Activated effector memory CD4-positive, alpha-beta T cell treated with anti-CD3 and anti-CD28 coated beads, Interleukin-2, amount 50 U/mL, for 16 hours (primary cell): ENCODE data around the gene SH3BGRL3.
"Not testable (repeated sequence)": the region's sequence is repeated elsewhere in the genome, so short reads cannot be mapped to it uniquely, and the experiment has no call there.

ENCODE experiments used
- DNase-seq: peaks from one replicate; pipeline ENCODE4 v3.0.0-alpha.2; 2020

The SH3BGRL3 gene

DNA sequence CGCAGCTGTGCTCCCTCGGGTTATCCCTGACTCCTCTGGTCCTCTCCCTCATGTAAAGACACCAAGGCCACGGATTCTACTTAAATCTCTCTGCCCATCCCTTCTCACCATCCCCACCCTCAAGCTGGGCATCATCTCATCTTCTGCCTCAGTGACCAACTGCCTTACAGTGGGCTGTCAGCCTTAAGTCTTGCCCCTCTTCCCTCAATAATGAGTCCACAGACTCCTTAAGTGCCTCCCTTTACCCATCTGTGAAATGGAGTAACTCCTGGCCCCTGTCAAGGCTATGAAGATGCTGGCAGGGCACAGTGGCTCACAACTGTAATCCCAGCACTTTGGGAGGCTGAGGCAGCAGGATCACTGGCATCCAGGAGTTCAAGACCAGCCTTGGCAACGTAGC, 12.1 kb downstream of the SH3BGRL3 start:
- DNase-seq = no peak

GRCh38 chr1:26292735-26293134, 12.8 kb downstream of the SH3BGRL3 start:
- DNase-seq = not testable (repeated sequence)

GRCh38 chr1:26293911-26294463, 14.1 kb downstream of the SH3BGRL3 start:
- no peak for DNase-seq

GRCh38 chr1:26295194-26296138, 15.6 kb downstream of the SH3BGRL3 start:
- DNase-seq = no peak

DNA sequence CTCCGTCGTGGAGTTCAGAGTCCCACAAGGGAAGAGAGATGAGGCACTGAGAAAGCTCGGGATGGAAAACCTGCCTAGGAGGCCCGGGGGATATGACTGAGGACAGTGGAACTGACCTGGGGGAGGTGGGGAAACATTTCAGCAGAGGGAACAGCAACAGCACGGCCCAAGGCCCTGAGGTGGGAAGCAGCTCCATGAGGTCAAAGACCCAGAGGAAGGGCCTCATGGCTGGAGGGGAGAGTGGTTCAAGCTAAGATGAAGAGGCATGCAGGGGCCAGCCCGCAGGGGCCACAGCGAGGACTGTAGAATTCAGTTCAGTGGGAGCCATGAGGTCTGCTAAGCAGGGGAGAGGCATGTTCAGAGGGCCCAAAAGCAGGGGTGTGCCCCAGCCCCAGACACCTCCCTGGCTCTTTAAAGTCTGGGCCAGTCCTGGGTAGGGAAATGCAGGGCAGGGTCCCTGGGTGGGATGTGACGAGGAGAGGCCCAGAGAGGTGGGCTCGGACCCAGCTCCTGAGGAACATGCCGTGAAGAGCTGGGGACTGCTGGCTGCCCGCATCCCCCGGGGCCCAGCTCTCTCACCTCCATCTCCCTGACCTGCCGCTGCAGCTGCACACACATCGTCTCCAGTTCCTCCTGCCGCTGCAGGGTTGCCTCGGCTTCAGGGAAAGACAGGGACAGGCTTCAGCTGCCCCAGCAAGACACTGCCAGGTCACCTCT, 16.6 kb downstream of the SH3BGRL3 start:
- no peak for DNase-seq

- no peak for DNase-seq
Measured at GRCh38 chr1:26297057-26297790, 17.3 kb downstream of the SH3BGRL3 start.

DNA sequence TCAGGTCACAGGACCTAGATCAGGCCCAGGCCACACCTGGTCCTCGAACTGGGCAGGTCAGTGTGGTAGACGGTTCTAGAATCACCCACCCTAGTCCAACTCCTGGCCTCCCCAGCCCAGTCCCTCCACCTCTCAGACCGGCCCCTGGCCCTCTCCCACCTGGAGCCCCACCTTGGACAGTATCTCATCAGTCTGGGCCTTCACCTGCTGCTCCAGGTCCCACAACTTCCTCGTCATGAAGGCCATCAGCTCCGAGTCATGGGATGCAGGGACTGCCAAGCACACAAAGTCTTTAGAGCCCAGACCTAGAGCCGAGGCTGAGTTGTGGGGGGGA, 17.9 kb downstream of the SH3BGRL3 start:
- no peak for DNase-seq

DNA sequence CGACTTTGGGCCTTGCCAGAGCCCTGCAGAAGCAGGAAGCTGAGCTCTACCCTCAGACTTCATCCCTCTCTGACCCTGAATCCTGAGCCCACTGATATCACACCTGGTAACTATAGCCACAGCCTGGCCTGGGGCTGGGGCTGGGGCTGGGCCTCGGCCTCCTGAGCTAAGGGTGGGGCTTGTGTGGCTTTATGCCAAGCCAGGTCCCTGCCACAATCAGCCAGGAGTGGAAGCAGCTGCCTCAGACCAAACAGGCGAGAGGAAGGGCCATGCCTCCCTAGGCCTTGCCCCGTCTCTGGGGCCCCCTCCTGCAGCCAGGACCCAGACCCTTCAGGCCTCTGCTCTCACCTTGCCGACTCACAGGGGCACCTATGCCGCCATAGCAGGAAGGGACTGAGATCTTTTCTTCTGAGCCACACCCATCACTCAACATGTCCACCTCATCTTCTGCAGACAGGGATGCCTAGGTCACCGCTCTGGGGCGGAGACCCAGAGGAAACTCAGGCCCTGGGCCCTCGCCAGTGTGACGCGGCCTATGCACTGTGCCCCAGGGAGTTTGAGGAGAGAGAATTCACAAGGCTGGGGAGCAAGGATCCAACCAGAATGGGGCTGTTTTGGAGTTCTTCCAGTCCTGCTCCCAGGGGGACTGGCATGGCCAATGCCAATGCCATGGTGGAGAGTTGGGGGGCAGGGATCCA, 20.8 kb downstream of the SH3BGRL3 start:
- no peak for DNase-seq

GRCh38 chr1:26302733-26303405, 23.0 kb downstream of the SH3BGRL3 start:
- no peak for DNase-seq

GRCh38 chr1:26305667-26306289, 25.9 kb downstream of the SH3BGRL3 start:
- no peak for DNase-seq

GRCh38 chr1:26306290-26307229, 26.7 kb downstream of the SH3BGRL3 start, which contains the start of gene UBXN11:
UBXN11 (minus strand) TSS chr1:26306636; CDS start chr1:26302883, 3,753 bp downstream.
- peak; percentile 97 for DNase-seq

- no peak for DNase-seq
Measured at GRCh38 chr1:26307363-26307781, 27.5 kb downstream of the SH3BGRL3 start.

DNA sequence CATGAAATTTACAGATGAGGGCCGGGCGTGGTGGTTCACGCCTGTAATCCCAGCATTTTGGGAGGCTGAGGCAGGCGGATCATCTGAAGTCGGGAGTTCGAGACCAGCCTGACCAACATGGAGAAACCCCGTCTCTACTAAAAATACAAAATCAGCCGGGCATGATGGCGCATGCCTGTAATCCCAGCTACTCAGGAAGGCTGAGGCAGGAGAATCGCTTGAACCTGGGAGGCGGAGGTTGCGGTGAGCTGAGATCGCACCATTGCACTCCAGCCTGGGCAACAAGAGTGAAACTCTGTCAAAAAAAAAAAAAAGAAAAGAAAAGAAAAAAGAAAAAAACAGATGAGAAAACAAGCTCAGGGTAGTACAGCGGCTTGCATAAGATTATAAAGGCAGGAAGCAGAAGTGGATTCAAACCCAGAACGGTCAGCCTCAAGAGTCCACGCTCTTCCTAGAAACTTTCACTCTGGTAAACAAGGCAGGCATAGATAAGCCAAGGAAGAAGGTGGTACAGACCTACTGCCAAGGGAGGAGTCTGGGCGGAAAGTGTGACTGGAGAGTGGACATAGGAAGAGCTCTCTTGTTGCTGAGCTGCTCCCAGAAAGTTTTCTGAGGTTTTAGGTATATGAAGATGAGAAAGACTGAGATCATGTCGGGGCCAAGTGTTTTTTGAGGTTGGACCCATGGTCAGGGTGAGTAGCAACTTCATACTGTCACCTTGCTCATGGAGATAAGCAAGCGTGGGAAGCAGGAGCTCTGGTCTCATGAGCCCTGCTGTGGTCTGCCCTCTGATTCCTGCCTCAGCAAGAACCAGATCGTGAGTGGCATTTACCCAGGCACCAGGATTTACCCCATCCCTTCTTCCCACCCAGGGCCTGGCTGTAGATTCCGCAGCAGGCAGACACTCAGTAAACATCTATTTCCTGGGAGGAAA, 28.3 kb downstream of the SH3BGRL3 start:
- peak; percentile 65 for DNase-seq

DNA sequence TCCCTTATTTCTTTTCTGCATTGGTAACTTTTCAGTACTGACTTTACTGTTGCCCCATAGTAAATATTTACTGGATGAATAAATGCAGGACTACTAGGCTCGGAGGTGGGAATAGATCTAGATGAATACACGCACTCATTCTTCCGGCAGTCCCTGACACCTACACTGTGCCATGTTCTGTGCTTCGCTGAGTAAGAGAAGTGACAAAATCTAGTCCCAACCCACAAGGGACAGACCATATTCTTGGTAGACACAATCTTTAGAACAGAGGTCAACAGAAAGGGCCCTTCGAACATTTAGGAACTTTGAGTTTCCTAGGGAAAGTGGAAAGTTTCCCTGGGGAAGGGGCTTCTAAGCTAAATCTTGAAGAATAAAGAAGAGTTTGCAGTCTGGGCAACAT, 34.6 kb downstream of the SH3BGRL3 start:
- DNase-seq = no peak

GRCh38 chr1:26315874-26316850, 36.3 kb downstream of the SH3BGRL3 start:
- DNase-seq = no peak

DNA sequence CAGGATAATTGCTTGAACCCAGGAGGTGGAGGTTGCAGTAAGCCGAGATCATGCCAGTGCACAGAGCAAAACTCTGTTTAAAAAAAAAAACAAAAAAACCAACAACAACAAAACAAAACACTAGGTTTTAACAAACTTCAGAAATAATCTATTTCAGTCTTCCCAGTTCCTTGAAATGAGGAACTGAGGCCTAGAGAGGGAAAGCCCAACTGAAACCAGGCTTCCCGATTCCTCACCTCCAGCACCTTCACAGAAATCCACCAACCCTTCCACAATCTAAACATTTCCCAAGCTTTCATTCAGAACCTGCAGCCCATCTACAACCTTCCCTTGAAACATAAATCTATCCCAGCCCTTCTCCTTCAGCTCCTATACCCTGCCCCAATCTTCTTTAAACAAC, 37.3 kb downstream of the SH3BGRL3 start:
- DNase-seq = no peak

DNA sequence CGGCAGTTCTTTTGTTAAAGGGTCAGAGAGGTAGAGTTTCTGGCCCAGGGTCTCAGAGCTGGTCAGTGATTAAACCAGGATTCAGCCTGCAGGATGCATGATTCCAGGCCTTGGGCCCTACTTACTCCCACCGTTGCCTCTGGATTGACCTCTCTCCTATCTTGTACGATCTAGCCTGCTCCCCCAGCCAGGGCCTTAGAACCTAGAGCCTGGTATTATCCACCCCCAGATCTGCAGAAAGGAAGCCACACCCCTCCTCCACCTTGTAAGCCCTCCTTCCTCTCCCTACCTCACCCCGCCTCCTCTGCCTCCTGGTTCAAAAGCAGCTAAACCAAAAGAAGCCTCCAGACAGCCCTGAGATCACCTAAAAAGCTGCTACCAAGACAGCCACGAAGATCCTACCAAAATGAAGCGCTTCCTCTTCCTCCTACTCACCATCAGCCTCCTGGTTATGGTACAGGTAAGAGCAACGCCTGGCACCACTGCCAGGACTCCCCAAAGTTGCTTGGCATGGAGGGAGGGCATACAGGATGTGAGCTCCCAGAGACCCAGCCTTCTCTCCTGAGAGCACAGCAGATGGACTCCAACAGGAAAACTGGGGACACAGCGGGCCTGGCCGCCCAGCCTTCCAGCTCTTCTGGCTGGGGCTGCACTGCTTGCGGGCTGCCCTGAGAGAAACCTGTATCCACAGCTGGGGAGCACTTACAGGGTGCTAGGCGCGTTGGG, 37.9 kb downstream of the SH3BGRL3 start, which contains the start of gene CD52:
Gene CD52 (plus strand): TSS at position 347 of the 726 bp plus-strand sequence. CDS start 60 bp downstream, at position 407.
- peak; percentile 86 for DNase-seq
